NB4 (cell line): Measurements from ENCODE around the gene FNIP1.

ENCODE experiments used
- MAX ChIP-seq: IDR thresholded peaks from 2 replicates; pipeline ENCODE4 v1.6.1; 2011; ENCODE audit warnings: low read depth, low read length
- POLR2A ChIP-seq: IDR thresholded peaks from 2 replicates; pipeline ENCODE4 v1.6.1; 2011; ENCODE audit warnings: mild to moderate bottlenecking; ENCODE audit not compliant: insufficient read length; ENCODE audit errors: extremely low read depth
- TF ChIP-seq, protein P1 (sequence below): IDR thresholded peaks from one replicate; pipeline ENCODE4 v1.5.1; 2012; ENCODE audit warnings: low read depth, low read length

- TF ChIP-seq, protein P1, sequence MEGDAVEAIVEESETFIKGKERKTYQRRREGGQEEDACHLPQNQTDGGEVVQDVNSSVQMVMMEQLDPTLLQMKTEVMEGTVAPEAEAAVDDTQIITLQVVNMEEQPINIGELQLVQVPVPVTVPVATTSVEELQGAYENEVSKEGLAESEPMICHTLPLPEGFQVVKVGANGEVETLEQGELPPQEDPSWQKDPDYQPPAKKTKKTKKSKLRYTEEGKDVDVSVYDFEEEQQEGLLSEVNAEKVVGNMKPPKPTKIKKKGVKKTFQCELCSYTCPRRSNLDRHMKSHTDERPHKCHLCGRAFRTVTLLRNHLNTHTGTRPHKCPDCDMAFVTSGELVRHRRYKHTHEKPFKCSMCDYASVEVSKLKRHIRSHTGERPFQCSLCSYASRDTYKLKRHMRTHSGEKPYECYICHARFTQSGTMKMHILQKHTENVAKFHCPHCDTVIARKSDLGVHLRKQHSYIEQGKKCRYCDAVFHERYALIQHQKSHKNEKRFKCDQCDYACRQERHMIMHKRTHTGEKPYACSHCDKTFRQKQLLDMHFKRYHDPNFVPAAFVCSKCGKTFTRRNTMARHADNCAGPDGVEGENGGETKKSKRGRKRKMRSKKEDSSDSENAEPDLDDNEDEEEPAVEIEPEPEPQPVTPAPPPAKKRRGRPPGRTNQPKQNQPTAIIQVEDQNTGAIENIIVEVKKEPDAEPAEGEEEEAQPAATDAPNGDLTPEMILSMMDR = no peak
- no peak for TF ChIP-seq POLR2A
- TF ChIP-seq MAX = no peak
Measured at GRCh38 chr5:131824631-131825030, 27.8 kb upstream of the FNIP1 start.
